HG03060 (cell line): ENCODE data around the gene SERPINB10.

Experiments used
- ATAC-seq: cut with Tn5 transposase; IDR thresholded peaks from one replicate; pipeline ENCODE4 v1.9.1; 2021; ENCODE audit warnings: low read depth, moderate number of reproducible peaks; ENCODE audit not compliant: unreplicated experiment

SERPINB10 gene, protein sequence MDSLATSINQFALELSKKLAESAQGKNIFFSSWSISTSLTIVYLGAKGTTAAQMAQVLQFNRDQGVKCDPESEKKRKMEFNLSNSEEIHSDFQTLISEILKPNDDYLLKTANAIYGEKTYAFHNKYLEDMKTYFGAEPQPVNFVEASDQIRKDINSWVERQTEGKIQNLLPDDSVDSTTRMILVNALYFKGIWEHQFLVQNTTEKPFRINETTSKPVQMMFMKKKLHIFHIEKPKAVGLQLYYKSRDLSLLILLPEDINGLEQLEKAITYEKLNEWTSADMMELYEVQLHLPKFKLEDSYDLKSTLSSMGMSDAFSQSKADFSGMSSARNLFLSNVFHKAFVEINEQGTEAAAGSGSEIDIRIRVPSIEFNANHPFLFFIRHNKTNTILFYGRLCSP

DNA sequence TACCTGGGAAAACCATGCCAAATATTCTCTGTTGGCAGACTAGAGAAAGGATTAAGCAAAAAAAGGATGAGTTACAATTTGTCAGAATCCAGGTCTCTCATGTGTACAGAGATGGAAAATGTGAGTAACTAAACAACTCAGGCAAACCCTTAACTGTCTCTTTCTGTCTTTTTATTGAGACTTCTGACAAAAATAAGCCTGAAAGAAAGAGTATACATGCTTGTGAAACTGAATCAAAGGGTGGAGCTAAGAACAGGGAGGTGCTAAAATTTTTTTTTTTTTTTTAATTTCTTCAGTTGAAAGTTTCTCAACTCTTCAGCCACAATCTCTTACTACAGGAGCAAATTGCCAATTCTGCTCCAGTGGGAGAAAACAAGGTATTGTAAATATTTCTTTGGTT, at the start of gene SERPINB10:
SERPINB10 (plus strand) TSS at position 295 of the 400 bp plus-strand sequence. CDS start 7,553 bp downstream, outside the sequence.
- ATAC-seq: peak; percentile 57

DNA sequence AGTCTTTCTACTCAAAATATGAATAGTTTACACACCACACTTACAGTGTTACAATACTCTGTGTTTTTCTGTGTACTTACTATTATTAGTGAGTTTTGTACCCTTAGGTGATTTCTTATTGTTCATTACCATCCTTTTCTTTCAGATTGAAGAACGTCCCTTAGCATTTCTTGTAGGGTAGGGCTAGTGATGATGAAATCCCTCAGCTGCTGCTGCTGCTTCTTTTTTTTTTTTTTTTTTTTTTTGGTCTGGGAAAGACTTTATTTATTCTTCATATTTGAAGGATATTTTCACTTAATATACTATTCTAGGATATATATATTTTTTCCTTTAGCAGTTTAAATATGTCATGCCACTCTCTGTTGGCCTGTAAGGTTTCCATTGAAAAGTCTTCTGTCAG, 49.3 kb upstream of the SERPINB10 start:
- no peak for ATAC-seq

DNA sequence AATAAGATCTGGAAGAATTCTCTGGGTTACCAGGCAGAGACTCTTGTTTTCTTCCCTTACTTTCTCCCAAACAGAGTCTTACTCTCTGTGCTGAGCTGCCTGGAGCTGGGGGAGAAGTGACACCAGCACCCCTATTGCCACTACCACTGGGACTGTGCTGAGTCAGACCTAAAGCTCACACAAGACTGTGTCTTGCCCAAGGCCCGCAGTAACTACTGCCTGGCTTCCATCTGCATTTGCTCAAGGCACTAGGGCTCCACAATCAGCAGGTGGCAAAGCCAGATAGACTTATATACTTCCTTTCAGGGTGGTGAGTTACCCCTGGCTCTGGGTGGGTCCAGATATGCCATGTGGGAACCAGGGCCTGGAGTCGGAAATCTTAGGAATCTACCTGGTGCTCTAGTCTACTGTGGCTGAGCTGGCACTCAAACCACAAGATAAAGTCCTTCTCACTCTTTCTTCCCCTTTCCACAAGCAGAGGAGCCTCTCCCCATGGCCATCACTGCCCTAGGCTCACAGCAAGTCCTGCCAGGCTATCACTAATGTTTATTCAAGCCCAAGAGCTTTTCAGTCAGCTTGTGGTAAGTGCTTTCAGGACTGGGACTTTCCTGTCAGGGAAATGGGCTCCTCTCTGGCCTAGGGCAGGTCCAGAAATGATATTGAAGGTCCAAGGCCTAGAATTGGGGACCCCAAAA, 47.8 kb upstream of the SERPINB10 start:
- ATAC-seq: no peak

DNA sequence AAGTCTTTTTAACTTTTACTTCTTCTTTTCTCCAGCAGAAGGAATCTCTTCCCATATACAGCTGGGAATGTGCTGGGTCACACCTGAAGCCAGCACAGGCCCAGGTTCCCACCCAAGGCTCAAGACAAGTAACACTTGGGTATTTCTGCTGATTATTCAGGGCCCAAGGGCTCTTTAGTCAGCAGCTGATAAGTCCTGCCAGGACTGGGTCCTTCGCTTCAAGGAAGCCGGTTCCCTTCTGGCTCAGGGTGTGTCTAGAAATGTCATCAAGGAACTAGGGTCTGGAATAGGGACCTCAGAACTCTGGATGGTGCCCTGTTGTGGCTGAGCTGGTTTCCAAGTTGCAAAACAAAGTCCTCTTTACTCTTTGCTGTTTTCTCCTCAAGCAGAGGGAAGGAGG, 47.2 kb upstream of the SERPINB10 start:
- no peak for ATAC-seq

DNA sequence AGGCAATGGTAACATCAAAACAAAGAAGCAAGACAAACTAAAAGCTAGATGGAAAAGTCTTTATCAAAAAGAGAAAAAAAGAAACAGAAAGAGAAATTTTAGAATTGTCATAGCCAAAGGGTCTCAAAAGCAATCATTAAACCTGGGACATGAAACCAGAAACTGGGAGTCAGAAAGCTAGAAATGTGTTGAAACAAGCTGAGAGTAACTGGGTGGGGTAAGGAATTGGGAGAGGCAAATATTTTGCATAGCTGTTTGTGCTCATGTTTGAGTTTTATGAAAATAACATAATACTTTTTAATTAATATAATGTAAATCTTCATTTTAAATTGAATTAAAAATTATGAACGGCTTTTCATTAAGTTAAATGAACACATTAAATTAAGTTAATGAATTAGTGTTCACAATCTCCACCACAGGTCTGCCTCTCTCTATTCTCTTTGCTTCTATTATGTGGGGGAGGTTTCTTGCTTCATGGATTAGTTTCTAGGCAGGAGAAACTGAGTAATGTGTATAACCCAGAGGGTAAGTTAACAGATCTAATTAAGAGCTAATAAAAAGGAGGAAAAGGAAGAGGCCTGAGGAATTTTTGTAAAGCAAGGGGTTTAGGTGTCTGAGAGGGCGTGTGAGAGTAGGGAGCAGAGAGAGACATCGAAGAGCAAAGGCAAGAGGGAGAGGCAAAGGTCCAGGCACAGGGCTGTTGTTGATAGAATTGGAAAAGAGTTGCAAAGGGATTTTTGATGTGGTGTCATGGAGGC, 40.2 kb upstream of the SERPINB10 start:
- no peak for ATAC-seq

DNA sequence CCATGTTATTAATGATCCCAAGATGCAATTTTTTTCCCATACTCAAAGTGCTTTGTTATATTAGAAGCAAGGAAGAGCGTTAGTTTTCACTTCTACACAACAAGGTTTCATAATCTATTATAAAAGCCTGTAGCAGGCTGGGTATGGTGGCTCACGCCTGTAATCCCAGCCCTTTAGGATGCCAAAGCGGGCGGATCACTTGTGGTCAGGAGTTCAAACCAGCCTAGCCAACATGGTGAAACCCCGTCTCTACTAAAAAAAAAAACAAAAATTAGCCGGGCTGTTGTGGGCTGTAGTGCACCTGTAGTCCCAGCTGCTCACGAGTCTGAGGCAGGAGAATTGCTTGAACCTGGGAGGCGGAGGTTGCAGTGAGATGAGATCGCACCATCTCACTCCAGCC, 39.2 kb upstream of the SERPINB10 start:
- ATAC-seq: no peak

DNA sequence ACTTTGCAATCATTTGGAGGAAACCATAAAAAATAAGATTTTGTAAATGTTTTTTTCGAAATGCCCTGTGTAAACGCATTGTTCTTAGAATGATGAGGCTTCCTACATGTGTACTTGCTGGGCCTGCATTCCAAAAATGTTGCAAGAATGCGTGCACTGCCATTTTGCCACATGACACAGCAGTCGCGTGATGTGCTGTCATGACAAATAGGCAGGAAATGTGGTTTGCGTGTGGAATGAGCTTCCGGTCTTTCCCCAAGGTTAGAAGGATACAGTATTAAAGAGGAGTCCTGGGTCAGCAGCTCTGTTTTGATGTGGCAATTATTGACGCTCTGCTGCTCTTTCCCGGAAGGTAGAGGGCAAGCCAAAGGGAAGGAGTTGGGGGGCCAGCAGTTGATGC, 38.4 kb upstream of the SERPINB10 start:
- ATAC-seq: no peak

DNA sequence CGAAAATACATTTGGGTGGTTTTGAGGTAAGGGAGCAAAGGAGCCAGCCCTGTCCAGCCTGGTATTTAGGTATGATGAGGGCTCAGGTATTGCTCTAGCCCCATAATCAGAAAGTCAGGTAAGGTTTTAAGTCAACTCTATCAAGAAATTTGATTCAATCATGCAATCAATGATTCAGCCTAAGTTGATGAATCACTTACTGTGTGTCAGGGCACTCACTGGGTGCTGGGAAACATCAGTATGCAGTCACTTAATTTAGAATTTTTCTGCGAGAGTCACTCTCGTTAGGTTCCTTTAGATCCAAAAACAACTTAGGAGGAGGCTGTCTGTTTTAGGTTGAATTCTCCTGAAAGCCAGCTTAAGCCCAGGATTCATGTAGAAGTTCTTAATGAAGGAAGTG, 37.9 kb upstream of the SERPINB10 start:
- no peak for ATAC-seq

DNA sequence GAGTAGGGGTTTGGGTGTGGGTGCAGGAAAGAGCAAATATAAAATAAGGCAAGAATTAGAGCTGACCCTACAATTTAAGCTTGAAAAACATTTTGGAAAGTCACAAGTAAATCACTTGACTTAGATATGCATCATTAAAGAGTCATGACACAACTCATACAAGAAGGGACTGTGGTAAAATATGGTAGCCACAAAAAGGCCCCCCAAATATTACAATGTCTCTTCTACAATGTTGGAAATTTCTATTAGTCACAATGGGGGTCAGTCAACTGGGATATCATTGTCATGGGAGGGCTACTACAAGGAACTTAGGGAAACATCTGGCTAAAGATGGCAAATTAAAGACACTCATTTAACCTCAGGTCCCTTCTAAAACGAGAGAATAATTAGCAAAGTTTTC, 35.9 kb upstream of the SERPINB10 start:
- ATAC-seq: no peak

DNA sequence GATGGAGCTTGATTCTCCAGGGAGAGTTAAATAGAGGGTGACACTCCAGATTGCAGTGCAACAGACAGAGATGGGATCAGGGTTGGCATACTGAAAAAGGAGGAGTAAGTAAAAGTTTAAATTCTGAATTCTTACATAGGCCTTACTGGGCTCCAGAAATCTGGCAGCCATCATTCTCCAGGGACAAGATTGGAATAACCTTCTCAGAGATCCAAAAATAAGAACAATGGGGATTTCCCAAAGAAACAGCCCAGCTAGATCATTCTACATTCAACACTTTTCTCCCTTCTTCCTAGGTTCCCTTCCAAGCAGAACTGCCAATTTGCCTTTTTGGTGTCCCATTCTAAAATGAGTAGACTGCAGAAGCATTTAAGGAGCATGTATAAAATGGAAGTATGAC, 35.2 kb upstream of the SERPINB10 start:
- ATAC-seq: no peak

DNA sequence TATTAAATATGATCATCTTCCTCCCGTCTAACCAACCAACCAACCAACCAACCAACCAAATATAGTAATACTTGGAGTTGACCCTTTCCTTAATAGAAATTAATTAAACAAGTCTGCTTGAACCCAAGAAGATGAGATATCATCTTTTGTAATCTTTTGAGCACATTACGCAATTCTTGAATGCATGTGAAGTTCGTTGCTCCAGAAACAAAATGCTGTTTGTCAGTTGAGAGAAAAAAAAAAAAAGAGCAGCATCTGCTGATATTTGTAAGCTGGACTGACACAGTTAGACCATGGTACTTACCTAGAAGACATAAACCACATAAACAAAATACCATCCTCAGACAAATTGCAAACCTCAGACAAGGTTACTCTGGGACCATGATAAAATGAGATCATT, 29.4 kb upstream of the SERPINB10 start:
- no peak for ATAC-seq

DNA sequence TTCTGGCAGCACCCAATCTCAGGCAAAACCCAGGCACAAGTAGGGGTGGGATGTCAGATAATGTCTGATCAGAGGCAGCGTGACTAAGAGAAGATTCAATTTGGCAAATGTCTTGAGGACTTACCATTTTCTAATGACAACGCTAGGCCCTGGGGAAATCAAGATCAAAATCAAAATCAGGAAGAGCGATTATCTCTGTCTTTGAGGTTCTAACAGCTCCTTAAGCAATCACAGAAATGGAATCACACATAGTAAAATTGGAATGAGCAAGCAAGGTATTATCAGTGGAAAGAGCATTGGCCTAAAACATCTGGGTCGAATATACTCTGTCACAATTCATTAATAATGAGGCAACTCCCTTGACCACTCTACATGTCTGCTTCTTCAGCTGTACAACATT, 28.8 kb upstream of the SERPINB10 start:
- no peak for ATAC-seq

DNA sequence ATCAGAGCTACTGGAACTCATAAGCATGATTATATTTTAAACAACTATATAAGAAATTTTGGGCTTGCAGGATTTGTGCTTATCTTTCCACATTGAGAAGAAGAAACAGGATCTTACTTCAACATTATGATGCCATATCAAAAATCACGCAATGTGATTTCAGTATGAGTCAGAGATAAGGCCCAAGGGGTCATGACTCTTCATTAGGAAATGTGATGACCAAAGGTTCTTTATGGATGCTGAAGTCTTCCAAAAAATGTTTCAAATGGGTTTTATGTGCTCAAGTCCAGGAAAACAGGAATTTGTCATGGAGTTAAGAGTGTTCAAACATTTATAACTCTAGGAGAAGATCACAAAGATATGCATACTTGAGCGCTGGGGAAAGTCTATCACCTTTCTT, 28.0 kb upstream of the SERPINB10 start:
- ATAC-seq: no peak

DNA sequence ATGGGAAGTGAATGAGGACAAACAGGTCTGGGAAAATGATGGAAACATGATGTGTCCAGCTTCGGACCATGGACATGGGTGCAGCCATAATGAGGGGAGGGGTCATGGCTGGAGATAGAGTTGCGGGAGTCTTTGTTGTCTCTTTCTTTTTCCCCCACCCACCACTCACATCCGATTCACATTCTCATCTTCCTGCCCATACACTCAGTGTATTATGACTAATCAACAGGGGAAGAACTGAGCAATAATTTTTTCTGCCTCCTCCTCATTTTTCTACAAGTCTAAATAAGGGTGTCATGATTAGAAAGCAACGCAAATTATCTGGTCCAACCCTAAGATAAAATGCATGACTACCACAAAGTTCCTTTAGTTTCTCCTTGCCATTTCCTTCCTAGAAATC, 25.9 kb upstream of the SERPINB10 start:
- ATAC-seq: no peak

DNA sequence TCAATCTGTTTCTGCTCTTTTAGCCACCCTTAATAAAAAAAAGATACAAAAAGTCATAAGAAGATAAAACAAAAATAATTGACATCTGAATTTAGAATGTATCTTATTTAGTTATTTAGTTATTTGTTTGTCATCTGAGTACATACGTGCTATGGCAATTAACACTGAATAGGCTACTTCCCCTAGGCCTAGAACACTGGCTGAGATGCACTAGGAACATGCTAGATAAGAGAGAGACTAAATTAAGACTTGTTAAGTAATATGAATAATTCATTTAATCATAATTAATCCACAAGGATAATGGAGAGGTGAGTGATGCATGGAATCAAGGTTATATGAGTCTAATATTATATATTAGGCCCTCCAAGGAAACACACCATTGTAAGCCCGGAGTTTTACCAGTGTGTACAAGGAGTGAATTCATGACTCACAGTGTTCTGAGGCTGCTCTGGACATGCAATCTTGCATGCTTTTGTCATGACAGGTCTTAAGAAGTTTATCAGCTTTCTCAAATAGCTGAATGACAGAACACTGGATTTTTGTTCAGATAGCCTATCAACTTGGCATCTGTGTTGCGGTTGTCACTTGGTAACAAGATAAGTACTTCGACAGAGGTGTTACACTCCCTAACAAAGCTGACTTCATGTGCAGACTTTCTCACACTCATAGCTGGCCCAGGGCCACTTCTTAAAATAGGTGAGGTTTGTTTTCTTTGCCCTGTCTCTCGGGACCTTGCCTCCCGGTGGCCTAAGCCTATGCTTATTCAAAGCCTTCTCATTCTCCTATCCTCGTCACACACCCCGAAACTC, 25.2 kb upstream of the SERPINB10 start:
- ATAC-seq: no peak

DNA sequence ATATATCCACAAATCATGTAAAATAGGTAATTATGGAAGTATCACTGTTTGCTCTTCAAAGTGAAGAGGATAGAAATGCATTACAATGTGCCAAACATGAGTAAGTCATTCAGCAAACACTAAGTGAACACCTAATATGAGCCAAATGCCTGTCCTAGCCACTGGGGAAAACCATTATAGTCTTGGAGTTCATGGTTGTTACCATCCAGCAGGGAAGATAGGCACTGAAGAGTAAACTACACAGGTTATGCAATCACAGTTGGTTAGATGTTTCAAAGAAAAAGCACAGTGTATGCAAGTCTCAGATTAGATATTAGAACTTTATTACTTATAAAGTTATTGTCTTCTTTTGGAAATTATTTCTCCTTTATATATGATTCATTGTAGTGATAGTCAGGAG, 24.1 kb upstream of the SERPINB10 start:
- ATAC-seq: no peak

DNA sequence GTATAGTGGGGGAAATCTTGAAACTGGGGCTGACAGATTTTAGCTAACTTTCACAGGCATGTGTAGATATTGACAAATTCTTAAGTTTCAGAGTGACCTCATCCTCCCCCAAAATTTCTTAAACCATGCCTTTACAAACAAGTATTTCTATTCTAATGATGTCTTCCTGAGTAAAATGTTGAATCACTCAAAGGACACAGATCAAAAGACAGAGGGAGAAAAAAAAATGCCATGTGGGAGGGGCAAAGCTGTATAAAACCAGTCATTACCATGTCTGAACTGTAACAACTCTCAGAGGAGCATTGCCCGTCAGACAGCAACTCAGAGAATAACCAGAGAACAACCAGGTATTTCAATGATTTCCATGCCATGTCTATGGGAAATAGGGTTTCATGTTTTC, 20.3 kb upstream of the SERPINB10 start, which contains the start of gene SERPINB2:
SERPINB2 (plus strand) TSS at position 282 of the 400 bp plus-strand sequence. CDS start 3,740 bp downstream, outside the sequence.
- no peak for ATAC-seq

DNA sequence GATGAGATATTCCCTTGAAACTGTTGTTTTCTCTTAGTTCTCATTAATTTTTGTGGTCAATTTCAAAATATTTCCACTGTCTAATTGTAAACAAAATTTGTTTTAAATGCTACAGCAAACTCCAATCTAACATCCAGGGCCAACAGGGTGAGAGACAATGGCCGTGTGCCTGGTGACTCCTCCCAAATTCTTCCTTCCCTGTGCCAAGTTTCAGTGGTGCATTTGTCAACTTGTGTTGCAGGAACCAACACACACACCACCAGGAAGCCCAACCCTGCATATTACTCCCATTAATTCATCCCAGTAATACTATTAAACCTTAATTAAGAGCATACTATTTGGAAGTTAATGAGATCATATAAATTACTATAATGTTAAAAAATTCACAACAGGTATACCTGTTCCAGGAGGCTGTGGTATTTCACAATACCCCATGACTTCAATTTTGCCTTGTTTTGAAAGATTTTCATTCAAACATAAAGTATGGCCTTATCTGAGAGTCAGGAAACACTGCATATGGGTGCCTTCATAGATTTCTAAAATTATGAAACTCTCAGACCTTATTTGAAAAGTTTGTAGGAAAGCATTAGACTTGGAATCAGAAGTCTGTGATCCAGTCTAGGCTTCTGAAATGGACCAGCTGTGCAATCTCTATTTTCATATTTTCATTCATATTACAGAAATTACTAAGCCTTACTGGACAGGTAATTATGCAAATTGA, 19.1 kb upstream of the SERPINB10 start:
- ATAC-seq: no peak

DNA sequence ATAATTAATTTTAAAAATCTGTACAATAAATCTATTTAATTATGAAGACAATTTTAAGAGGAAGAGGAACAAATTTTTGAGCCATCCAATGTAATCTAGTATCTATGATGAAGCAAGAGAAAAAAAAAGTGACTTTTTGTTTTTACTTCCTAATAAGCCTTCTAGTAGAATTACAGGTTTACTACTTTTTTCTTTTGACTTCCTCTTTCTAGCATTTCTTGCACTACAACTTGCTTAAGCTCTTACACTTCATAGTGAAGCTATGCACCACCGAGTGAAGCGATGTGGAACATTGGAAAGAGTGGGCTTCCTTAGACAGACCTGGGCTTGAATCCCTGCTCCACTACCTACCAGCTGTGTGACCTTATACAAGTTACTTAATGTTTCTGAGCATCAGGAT, 18.1 kb upstream of the SERPINB10 start:
- ATAC-seq: no peak
